Measurements from ENCODE around the gene CAD.
A peak's percentile ranks its signal among the peaks of the same experiment; 100 is the strongest.

Gene CAD

DNA sequence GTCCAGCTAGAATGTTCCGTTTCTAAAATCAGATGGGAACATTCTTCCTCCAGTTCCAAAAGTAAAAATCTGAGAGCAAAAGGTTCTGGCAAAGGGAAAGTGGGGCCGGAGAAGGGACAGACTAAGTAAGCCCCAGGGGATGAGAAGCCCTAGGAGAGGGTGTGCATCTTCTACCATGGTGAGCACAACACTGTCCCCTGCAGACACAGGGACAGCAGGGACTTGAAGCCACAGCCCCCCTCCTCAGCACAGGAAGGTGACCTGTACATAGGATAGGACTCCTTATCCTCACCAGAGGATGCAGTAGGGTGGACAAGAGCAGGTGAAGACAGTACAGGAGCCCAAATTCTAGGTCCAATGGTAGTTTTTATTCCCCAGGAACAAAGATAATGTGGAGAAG, 17.9 kb upstream of the CAD start:
- no peak for DNase-seq

- DNase-seq: no peak
Measured at GRCh38 chr2:27201675-27202074, 15.5 kb upstream of the CAD start.

DNA sequence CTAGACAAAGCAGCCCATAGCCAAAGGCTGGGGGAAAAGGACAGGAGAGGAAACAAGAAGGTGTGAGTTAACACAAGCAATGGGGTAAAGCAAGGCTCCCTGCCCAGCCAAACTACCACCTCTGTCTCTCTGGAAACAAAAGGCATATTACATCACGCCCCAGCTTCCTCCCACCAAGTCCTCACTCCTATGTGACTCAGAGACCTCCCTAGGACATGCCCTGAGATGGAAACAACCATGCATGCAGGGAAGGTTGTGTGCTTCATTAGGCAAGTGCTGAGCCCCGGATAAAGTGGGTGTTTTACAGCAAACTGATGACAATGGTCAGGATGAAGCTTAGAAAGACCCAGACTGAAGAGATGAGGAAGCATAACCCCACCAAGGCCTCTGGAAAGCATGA, 14.3 kb upstream of the CAD start:
- DNase-seq: no peak

DNA sequence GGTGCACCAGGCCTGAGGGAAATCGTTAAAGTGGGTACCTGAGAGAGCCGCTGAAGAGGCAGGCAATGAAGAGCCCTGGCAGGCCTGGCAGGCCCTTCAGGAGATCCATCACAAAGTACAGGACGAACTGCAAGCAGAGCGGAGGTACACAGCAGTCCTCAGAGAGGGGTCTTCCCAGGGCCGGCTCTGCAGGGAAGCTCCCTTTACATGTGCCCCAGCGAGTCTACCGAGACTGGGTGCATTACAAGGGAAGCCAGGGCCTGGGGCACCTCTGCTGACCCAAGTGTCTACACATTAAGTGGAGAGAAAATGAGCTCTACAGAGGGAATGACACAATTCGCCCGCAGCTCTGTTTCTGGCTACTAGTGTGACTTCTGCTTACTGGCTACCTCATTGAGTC, 13.4 kb upstream of the CAD start:
- no peak for DNase-seq

DNA sequence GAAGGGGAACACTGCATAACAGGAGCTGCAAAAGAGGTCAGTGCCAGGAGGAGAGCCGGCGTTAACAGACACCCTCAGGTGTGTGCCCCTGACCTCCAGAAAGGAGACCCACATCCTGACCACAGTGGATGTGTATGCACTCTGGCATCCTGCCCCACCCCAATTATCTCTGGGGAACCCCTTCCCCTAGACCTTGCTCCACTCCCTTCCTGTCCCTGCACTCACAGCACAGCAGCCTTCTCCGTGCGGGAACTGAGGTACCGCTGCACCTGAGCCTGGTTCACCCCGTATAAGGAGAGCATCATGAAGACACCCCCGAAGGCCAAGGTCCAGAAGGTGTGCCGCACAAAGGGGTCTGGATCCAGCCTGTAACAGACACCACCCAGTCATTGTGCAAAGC, 12.6 kb upstream of the CAD start:
- no peak for DNase-seq

DNA sequence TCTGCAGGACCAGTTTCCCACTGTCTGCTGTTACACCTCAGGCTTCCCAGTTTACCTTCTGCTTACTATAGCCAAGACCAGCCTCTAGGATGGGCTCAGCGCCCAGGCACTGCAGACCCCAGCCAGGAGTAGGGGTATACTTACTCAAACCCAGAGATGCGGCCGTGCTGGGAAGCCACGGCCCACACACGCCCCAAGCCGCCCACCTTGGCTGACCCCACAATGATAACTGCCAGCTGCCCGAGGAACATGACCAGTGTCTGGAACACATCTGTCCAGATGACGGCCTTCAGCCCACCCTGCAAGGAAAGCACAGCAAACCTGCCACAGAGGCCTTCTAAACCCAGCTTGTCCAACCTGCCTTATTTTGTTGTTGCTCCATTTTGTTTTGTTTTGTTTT, 12.0 kb upstream of the CAD start:
- DNase-seq: no peak

GRCh38 chr2:27206346-27206745, 10.8 kb upstream of the CAD start:
- no peak for DNase-seq

DNA sequence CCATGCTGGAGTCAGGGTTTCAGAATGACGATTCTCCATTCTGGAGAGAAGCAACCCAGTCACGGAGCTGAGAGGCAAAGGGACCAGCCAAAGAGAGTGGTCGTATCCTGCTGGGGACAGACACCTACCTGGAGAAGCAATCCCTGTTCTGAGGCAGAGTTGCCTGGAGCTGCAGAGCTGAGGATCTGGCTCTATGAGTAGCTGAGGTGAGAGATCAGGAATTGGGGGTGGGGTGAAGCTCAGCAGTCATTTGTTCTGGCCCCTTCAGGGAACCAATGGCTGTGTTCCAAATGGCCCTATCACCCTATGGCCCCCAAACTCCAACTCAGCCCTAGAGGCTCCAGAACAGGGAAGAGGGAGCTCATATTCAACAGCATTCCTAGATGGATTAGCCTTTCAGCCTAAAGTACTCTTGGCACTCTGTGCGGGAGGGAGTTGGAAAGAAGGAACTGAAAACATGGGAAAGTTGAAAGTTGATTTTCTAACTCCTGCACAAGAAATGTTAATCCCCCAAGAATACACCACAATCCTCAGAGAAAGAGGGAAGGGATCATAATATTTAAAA, 8.6 kb upstream of the CAD start:
- DNase-seq: no peak

DNA sequence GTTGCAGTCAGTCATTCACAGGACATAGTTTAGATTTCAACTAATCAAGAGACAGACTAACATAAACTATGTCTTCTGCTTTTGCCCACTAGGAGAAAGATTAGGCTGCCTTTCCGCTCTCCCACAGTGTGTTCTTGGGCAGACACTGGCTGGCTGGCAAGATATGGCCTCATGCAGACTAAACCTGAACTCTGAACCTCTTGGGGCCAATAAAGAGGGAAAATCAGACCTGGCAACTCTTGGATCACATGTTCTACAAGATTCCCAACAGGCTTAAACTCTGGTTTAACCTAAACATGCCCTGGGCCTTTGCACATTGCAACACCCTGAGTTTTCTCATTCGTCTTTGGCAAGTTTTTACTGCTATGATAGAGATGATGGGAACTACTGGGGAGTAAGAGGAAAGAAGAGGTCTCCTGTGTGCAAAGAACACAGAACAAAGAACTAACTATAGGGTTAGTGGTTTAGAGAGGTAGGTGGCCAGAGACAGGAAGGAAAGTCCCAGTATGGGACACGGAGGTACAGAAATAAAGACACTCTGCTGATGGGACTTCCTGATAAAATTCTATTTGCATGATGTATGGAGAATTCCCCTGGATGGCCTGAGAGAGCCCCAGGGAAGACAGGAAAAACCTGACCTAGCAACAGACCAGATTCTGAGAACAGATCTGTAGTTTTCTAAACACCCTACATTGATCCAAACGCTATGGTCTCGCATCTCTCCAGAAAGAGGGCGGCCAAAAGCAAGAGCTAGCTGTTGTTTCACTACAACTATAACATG, 7.4 kb upstream of the CAD start:
- no peak for DNase-seq

GRCh38 chr2:27211241-27211942, 5.8 kb upstream of the CAD start:
- no peak for DNase-seq

- DNase-seq: peak; percentile 87
Measured at GRCh38 chr2:27211943-27212625, 5.1 kb upstream of the CAD start, which contains the start of the genes ATRAID and SLC5A6. Gene ATRAID, plus strand, starts transcription at chr2:27212041. Its CDS starts 328 bp downstream, at chr2:27212369. Gene SLC5A6, minus strand, starts transcription at chr2:27212268. Its CDS starts 4,618 bp downstream, at chr2:27207650.

- peak; percentile 8 for DNase-seq
Measured at GRCh38 chr2:27212626-27213471, 4.3 kb upstream of the CAD start.

- no peak for DNase-seq
Measured at GRCh38 chr2:27214941-27215340, 2.2 kb upstream of the CAD start.

DNA sequence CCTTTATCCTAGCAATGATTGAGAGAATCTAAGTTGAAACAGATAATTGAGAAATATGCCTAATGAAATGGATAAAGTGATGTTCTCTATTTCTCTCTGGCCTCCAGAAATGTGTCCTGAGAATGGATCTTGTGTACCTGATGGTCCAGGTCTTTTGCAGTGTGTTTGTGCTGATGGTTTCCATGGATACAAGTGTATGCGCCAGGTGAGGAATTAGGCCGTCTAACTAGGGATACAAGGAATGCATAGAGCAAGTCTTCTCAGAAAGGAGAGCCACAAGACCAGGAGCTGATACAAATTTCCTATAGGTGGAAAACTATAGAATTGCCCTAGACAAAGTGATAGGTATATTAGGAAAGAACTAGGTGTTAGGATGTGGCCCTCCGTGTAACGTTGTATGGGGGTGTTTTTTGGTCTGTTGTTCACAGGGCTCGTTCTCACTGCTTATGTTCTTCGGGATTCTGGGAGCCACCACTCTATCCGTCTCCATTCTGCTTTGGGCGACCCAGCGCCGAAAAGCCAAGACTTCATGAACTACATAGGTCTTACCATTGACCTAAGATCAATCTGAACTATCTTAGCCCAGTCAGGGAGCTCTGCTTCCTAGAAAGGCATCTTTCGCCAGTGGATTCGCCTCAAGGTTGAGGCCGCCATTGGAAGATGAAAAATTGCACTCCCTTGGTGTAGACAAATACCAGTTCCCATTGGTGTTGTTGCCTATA, 592 bp upstream of the CAD start:
- no peak for DNase-seq

DNA sequence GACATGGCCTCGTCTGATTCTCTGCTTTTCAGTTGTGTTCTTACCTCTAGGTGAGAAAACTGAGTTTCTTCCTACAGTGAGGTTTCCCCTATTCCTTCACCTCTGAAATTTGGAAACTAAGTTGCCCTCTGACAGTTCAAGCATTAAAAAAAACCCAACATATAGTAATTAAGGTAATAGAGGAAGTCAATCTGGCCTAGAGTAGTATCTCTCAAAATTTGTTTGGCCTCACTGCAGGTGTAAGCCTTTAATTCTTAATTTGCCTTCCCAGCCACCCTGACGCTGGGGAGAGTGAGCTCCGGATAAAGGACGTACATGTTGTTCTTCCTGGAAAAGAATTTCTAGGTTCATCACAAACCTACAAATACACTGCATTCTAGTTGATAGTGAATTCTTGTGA, 1.4 kb downstream of the CAD start:
- DNase-seq: no peak

DNA sequence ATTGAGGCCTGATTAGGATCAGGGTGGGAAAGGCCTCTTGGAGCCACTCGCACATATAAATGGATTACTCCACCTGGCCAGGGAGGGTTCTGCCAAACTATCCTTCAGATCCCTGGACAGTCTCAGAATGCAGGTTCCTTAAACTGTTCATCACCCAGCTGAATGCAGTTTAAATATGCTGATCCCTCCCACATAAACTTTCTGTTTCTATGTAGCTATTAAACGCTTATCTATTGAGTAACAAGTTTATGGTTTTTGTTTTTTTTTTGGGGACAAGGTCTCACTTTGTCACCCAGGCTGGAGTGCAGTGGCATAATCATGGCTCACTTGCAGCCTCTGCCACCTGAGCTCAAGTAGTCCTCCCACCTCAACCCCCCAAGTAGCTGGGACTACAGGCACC, 1.9 kb downstream of the CAD start:
- DNase-seq: no peak

DNA sequence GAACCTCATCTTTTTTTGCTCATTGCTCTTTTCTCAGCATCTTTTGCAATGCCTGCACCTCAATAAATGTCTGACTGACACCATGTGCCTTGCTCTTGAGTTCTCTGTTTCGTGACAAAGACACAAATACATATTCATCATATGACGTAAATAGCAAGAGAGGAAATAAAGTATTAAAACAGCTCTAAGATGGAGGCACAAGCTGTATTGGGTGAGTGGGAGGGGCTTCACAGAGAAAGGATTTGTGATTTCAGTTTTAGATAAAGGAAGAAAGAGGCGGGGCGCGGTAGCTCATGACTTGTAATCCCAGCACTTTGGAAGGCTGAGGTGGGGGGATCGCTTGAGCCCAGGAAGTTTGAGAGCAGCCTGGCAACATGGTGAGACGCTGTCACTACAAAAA, 2.9 kb downstream of the CAD start:
- no peak for DNase-seq

DNA sequence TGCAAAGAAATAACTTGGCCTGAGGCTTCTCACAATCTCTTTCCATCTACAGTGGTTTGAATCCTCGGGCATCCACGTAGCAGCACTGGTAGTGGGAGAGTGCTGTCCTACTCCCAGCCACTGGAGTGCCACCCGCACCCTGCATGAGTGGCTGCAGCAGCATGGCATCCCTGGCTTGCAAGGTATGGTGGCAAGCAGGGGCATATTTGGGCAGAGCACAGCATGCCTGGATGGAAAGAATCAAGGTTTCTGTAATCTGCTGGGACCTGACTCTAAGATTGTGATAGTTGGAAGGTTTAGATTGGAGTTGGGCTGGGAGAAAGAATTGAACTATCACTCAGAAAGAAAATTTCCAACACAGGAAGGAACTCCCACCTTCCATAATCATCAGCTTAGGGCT, 4.0 kb downstream of the CAD start:
- DNase-seq: no peak

- DNase-seq: no peak
Measured at GRCh38 chr2:27222407-27222806, 5.2 kb downstream of the CAD start.

GRCh38 chr2:27223416-27223815, 6.2 kb downstream of the CAD start:
- DNase-seq: no peak

DNA sequence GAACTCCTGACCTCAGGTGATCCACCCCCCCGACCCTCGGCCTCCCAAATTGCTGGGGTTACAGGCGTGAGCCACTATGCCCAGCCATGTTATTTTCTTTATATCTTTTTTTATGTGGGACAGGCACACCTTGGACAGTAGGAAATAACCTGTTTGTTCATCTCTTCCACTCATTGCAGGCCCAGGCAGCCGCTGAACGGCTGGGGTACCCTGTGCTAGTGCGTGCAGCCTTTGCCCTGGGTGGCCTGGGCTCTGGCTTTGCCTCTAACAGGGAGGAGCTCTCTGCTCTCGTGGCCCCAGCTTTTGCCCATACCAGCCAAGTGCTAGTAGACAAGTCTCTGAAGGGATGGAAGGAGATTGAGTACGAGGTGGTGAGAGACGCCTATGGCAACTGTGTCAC, 8.4 kb downstream of the CAD start:
- DNase-seq: no peak

GRCh38 chr2:27227501-27227900, 10.3 kb downstream of the CAD start:
- no peak for DNase-seq

Data from EL (cell line).